HS-27A (cell line): ENCODE measurements around the gene ANKS4B.
"Not testable (repeated sequence)": the region's sequence is repeated elsewhere in the genome, so short reads cannot be mapped to it uniquely, and the experiment has no call there.

ENCODE experiments used
- DNase-seq: peaks from one replicate; pipeline ENCODE4 v3.0.0-alpha.2; 2012; ENCODE audit warnings: low read depth, missing footprints

The ANKS4B gene

DNA sequence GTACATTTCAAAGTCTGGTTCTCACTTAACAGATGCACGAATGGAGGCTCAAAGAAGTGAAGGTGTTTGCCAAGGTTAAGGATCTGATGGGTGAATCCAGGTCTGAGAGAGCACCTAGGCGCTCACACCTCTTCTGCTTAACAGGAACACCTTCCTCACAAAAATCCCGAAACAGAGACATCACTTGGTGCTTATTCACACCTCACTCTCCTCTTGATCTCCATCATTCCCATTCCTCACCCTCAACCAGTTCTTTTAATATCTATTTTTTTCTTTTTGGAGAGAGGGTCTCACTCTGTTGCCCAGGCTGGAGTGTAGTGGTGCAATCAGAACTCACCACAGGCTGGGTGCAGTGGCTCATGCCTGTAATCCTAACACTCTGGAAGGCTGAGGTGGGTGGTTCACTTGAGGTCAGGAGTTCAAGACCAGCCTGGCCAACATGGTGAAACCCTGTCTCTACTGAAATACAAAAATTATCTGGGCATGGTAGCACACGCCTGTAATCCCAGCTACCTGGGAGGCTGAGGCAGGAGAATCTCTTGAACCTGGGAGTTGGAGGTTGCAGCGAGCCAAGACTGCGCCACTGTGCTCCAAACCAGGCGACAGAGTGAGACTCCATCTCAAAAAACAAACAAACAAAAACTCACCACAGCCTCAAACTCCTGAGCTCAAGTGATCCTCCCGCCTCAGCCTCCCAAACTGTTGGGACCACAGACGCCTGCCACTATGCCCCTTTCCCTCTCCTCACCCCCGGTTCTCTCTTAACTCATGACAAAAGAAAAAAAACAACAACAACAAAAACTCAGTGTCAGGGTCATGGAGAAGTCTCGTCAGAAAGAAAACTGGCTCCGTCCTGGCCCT, 29.5 kb downstream of the ANKS4B start:
- DNase-seq = no peak

DNA sequence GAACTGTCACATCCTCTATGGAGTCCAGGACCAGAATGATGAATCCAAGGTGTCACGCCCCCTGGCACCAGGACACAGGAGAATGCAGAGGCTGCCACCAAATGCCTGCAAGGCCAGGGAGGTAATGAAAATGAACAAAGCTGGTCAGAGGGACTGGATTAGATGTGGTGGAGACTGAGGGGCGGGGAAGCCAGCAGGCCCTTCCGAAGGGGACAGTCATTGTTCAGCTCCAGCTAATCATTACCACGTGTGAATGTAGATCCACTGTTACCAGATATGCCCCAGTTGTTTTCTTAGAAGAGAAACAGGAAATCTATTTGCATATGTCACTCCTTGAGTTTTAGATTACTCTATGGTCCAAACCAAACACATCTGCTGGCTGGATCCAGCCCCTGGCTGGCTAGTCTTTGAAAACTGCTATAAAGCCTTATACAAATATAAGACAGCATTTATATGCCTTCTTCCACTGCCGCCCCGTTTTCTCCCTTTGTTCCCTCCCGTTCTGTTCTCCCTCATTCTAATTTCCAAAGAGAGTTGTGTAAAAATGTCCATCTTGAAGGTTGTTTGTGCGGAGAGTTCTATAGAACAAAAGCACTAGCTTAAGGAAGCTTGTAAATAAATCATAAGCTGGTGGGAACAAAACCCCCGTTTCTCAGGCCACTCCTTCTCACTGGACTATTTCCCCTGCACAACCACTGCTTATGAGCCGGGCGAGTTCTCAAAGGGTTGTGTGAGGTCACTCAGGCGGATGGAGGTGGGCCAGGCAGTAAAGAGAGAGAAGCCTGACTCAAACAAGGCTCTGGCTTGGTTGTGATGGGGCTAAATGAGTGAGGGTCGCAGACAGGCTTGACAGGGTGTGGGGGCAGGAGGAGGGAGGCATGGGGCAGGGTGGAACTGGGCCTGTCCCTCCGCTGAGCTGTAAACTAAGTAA, 30.4 kb downstream of the ANKS4B start:
- DNase-seq = no peak

DNA sequence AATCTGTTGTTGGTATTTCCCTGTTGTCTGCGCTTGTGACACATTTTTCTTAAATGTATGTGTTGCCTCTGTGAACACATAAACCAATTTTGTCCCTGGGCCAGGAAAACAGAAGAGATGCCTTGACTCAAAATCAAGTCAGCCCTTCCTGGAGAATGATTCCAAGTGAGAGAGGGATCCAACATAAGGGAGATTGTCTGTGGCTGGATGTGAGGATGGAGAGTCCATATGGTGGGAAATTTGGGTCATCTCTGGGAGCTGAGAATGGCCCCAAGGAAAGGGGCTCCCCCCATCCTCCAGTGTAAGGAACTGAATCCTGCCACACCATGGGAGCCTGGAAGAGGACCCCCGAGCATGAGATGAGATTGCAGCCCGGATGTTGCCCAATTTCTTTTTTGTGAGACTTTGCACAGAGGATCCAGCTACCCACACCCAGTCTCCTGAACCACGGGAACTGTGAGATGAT, 31.1 kb downstream of the ANKS4B start:
- no peak for DNase-seq

DNA sequence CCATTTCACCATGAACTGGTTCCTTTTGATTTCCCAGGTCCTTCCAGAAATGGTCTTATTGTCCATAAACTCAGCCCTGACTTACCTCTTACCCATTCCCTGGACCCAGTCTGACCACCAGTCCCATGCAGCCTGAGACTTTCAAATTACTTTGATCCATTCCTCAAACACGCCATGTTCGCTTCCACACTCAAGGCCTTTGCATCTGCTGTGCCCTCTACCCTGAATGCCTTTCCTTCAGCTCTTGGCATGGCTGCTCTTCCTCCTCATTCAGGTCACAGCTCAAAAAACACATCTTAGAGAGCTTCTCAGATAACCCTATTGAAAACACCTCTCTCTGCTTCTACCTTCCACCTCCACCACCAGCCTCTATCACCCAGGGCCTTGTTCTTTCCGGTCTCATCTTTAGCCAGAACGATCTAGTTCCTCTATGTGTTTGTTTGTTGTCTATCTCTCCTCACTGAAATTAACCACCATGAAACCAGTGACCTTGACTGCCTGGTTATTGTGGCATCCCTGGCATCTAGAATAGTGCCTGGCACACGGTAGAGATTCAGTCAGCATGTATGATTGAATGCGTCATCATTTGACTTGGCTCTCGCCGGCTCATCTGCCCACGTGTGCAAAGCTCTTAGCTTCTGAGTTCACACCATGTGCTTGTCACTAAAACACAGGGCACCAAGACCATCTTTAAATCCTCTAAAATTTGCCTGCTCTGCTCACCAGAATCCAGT, 31.8 kb downstream of the ANKS4B start:
- no peak for DNase-seq

DNA sequence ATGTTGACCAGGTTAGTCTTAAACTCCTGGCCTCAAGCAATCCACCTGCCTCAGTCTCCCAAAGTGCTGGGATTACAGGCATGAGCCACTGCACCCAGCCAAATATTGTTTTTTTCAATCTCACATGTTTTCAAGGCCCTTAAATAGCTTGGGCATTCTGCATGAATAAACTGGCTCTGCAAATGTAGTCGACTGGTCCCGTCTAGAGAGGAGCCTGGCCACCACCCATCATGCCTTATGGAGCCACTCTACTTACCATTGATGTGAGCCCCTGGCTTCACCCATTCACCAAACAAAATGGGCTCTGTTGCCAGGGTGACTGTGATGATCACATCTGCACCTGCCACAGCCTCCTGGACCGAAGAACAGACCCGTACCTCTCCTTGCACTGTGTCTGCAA, 33.8 kb downstream of the ANKS4B start:
- DNase-seq = no peak

DNA sequence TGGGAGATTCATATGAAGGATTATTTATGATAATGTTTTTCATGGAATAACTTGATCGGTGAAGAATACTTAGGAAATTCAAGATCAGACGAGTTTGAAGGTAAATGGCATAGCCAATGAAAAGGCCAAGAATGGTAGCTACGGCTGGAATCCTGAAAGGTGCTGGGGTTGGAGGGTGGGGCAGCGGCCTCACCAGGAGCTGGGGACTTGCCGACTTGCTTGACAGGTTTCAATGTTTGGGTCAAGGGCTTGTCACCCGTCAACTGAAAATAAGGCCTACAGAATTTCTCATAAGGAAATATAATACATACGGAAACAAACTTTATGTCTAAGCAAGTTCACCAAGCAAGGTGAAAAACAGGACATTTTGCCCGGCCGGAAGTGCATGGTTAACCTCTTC, 34.7 kb downstream of the ANKS4B start:
- DNase-seq = no peak

DNA sequence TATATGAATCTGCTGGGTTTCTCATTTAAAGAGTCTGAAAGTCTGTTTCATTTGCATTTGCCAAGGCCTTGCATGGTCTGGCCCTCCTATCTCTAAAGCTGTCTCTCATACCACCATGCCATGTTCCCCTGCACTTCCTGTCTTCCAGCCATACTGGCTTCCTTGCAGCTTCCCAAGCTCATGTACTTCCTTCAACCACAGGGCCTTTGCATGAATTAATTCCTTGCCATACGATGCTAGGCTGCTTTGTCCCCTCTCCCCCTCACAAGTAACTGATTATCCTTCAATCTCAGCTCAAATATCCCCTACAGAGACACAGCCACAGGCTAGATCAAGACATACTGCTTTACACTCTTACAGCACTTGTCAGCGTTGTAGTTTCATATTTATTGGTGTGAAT, 38.8 kb downstream of the ANKS4B start:
- DNase-seq = no peak

DNA sequence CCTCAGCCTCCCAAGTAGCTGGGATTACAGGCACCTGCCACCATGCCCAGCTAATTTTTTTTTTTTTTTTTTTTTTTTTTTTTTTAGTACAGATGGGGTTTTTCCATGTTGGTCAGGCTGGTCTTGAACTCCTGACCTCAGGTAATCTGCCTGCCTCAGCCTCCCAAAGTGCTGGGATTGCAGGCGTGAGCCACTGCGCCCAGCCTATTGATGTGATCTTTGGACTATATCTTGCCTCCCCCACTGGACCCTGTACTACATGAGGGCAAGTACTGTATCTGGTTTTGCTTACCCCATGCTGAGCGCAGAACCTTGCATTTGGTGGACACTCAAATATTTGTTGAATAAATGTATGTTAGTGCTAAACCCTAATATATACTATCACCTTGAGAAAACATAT, 39.3 kb downstream of the ANKS4B start:
- not testable (repeated sequence) for DNase-seq

DNA sequence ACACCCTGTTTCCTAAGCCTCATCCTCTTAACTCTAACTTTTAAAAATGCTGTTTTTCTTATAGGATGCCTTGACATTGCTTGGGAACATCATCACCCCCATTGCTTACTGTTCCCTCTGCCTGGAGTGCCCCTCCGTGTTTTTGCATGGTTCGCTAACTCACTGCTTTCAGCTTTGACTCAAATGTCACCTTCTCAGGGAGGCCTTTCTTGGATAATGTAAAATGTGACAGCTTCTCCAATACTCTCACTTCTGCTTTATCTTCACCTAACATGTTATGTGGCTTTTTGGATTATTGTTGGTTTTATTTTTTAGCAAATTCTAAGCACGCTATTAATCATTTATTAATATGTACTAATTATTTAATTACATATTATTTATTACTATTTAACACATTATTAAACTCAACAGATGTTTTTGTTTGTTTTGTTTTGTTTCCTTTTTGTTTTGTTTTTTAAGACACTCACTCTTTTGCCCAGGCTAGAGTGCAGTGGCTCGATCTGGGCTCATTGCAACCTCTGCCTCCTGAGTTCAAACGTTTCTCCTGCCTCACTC, 40.8 kb downstream of the ANKS4B start:
- no peak for DNase-seq

DNA sequence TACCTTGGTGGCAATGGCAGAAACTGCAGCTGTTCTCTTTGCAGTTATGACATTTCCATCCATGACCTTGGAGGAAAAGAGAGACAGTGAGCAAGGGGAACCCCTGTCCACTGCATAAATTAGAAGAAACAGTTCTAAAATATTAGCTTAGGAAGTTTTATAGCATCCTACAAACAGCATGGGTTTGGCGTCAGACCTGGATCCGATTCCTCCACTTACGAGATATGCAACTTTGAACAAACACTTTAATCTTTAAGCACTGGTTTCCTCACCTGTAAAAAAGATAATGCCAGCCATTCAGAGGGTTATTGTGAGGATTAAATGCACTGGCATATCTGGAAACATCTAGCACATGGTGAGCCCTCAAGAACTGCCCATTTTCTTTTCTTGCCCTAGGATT, 42.0 kb downstream of the ANKS4B start:
- no peak for DNase-seq

DNA sequence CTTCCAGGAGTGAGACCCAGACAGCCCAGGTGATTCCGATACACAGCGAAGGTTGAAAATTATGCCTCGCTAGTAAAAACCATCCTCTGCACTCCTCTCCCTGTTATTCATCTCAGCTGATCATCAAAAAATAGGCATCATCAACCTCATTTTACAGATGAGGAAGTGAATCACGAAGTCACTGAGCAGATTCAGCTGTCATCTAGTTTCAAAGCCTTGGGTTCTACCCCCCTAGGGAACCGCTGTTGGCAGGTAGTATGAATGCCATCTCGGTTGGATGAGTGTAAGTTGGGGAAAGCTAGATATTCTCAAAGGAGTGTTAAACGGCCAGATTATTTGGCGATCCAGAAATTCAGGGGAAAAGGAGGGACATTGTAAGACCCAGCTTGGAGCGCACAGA, 42.6 kb downstream of the ANKS4B start:
- DNase-seq = no peak

DNA sequence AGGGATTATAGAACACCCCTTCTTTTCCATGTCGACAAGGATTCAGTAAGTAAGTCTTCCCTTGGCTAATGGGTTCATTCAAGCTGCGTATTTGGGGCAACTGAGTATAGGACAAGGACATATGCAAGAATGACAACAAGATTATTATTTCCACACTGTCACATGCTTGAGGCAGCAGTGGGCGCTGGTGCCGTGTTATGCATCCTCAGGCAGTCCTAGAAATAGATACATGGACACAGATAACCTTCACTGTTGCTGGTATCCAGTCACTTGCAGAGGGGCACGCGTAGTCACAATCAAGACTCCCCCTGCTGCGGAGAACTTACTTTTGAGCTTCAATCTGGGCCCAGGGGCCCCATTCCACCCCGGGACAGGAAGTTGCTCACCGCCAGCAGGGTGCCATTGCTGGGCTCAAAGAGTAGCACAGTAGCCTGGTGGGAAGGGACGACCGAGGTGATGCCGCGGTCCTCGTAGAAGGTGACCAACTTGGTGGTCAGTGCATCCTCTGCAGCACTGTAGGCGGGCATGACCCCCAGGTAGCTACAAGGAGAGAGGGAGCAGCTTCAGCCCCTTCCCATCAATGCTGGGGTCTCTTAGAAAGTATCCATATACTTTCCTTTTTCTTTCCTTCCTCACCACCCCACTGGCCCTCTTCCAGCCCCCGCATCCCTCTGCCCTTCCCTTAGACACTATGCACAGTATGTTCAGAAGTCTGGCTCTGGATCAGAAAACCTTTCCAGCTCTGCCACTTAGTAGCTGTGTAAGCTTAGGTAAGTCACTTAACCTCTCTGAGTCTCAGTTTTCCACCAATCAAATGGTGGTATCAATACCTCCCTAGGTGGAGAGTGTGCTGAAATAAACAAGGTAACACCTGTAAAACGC, 43.8 kb downstream of the ANKS4B start:
- DNase-seq = no peak

DNA sequence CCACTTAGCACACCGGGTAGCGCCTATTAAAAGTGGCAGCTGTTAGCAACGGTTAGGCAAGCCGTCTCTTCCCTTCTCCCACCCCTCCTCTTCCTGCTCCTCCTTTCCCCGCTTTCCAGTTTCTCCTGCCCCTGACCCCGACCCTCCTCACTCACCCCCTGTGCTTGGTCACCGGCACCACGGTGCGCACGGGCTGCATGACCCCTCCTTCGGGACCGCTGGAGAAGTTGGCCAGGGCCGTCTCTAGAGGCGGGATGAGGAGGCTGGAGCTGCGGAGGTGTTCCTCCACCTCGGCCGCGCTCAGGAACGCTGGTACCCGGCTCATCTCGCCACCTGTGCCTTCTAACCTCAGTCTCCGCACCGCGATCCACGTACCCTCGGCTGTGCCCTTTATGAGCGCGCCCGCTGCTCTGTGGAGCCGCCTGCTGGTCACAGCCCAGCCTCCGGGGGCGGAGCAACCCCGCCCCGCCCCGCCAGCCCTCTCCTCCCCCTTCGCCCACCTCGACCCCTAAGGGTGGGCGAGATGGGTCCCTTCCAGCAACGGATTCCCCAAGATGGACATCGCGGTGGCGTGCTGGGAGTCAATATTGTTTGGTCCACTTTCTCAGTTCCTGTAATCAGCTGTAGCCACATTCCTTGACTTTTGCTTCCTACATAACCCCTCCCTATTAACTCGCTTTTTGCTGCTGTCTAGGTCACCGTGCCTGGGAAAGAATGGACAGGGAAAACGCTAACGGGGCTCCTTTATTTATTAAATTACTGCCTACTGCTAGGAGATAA, 44.6 kb downstream of the ANKS4B start, which contains the start of gene CRYM:
Gene CRYM (minus strand): TSS at position 364 of the 780 bp plus-strand sequence. CDS start 39 bp downstream, at position 325.
- DNase-seq = no peak

DNA sequence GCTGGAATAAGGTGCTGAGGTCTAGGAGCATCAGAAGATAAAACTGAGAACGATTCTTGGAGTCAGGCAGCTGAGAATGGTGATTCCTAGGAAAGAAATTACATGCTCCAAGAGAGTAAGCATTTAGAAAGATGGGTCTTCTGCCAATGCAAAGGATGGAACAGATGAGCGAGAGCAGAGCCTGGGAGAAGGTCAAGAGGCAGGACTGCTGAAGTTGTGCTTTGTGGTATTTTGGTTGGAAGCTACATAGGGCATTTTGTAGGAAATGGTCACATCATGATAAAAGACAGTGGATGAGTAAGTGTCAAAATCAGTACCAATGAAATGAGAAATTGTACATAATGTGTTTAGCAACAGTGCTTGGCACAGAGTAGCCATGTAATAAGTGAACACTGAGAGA, 46.0 kb downstream of the ANKS4B start:
- no peak for DNase-seq

DNA sequence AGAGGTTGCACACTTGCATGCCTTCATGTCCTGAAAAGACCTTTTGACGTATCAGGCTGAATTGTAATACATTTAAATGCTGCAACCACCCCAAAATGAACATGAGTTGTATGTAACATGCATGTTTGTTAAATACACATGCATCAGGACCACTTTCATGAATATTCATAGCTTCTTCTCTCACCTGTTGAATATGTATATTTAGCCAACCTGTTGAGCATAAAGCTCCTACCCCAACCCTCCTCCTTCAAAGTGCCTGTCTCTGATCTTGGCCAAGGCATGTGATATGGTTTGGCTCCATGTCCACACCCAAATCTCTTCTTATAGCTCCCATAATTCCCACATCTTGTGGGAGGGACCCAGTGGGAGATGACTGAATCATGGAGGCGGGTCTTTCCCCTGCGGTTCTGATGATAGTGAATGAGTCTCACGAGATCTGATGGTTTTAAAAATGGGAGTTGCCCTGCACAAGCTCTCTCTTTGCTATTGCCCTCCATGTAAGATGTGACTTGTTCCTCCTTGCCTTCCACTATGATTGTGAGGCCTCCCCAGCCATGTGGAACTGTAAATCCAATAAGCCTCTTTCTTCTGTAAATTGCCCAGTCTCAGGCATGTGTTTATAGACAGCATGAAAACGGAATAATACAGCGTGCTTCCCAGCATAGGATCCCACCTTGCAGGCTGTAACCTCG, 48.3 kb downstream of the ANKS4B start:
- DNase-seq = no peak

DNA sequence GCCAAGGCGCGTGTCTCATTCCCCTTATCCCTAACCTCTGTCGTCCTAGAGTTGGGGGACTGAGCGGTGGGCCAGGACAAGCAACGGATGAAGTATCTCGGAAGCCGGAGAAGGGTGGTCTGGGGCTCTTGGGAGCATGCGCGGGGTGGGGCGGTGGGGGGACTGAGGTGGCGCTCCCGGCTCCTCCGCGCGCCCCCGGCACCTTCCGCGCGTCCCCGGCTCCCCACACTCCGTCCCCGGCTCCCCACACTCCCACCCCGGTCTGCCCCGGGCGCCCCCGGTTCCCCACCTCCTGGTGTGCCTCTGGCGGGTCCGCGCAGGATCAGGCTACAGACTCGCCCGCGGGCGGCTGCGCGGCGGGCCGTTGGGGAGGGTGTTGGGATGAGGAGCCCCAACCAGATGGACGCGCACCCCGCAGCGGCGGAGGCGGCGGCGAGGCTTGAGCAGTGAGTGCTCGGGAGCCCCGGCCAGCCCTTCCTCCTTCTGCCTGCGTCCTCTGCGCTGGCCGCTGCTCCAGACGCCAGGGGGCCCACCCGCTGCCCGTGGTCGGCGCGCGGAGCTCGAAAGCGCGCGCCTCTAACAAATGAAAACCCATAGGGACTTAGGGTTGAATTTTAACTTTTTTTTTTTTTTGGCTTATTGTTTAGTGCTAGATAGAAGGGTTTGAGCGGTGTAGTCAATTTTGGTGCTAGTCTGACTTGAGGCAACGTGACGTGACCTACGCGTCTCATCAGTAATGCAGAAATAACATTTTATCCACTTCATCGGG, 50.2 kb downstream of the ANKS4B start:
- no peak for DNase-seq

DNA sequence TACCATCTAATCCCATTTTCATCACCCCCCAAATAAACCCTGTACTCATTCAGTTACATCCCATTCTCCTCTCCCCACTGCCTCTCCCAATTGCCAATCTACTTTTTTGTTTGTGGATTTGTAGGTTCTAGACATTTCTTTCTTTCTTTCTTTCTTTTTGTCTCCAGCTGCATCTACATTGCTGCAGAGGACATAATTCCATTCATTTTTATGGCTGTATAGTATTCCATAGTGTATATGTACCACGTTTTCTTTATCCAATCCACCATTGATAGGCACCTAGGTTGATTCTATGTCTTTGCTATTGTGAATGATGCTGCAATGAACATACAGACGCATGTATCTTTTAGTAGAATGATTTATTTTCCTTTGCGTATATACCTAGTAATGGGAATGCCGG, 50.9 kb downstream of the ANKS4B start:
- no peak for DNase-seq

DNA sequence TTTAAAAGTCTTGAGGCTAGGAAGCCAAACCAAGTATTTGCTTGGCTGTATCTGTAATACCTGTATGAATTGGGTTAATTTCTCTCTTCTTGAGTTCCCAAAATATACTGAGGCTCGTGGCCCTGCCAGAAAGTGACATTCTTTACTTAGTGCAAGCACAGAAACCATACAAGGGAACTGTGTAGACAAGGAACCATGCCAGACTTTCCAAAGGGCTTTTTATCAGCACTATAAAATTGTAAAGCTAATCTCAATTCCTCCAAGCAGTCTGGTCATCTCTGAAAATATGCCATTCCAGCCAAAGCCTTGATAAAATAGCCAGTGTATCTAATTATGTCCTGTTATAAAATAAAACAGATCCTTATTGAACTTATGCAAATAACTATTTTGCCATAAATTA, 51.8 kb downstream of the ANKS4B start:
- DNase-seq = no peak

DNA sequence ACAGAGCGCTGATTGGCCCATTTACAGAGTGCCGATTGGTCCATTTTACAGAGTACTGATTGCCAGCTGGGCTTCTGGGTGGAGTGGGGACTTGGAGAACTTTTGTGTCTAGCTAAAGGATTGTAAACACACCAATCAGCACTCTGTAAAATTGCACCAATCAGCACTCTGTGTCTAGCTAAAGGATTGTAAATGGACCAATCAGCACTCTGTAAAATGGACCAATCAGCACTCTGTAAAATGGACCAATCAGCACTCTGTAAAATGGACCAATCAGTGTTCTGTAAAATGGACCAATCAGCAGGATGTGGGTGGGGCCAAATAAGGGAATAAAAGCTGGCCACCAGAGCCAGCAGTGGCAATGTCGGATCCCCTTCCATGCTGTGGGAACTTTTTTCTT, 56.3 kb downstream of the ANKS4B start:
- DNase-seq = not testable (repeated sequence)
